Lower leg skin (tissue), 3 donors: Measurements from ENCODE around the gene RBM42.

ENCODE experiments used
- POLR2A ChIP-seq, 2 donors: fragments of 450-650 bp; IDR thresholded peaks; one replicate each; pipeline ENCODE4 v1.6.1; 2016 to 2017; ENCODE audit warnings: antibody characterized with exemption in 2 of 2, mild to moderate bottlenecking in 1 of 2, moderate library complexity in 1 of 2
- TF ChIP-seq, protein P1 (sequence below), 3 donors: fragments of 450-650 bp; IDR thresholded peaks; one replicate each; pipeline ENCODE4 v1.5.1; 2016; ENCODE audit warnings: antibody characterized with exemption in 3 of 3, mild to moderate bottlenecking in 3 of 3, moderate library complexity in 2 of 3

DNA sequence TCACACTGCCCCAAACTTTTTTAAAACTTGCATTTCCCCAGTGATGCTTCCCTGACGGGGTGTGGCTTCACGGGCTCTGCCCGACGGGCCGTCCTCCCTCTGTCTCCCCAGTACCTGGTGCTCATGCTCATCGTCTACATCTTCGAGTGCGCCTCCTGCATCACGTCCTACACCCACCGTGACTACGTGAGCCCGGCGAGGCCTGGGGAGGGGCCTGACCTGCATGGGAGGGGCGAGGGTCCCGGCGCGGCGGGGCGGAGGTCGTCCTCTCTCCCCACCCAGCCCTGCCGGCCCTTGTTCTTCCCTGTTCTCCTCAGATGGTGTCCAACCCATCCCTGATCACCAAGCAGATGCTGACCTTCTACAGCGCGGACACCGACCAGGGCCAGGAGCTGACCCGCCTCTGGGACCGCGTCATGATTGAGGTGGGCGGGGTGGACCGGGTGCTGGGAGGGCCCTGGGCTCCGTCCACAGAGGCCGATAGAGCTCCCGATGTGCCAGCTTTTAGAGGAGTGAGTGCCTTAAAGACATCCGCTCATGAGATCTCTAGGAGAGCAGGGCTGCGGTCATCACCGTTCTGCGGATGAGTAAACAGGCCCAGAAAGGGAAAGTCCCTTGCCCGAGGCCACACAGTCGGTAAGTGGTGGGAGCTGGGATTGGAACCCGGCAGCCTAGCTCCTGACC lies 44.4 kb downstream of the RBM42 start:
- TF ChIP-seq, protein P1, sequence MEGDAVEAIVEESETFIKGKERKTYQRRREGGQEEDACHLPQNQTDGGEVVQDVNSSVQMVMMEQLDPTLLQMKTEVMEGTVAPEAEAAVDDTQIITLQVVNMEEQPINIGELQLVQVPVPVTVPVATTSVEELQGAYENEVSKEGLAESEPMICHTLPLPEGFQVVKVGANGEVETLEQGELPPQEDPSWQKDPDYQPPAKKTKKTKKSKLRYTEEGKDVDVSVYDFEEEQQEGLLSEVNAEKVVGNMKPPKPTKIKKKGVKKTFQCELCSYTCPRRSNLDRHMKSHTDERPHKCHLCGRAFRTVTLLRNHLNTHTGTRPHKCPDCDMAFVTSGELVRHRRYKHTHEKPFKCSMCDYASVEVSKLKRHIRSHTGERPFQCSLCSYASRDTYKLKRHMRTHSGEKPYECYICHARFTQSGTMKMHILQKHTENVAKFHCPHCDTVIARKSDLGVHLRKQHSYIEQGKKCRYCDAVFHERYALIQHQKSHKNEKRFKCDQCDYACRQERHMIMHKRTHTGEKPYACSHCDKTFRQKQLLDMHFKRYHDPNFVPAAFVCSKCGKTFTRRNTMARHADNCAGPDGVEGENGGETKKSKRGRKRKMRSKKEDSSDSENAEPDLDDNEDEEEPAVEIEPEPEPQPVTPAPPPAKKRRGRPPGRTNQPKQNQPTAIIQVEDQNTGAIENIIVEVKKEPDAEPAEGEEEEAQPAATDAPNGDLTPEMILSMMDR (IDR thresholded peaks at IDR 0.05): no peak
- TF ChIP-seq POLR2A (IDR thresholded peaks at IDR 0.05): no peak
